Stimulated activated CD8-positive, alpha-beta memory T cell treated with anti-CD3 and anti-CD28 coated beads, Interleukin-15, amount 100 ng/mL, for 4 hours (primary cell): ENCODE data around the gene LPAR6.

ENCODE experiments used
- DNase-seq, 2 donors: peaks; one replicate each; pipeline ENCODE4 v3.0.0-alpha.2; 2020; ENCODE audit warnings: low read depth in 2 of 2

The LPAR6 gene

DNA sequence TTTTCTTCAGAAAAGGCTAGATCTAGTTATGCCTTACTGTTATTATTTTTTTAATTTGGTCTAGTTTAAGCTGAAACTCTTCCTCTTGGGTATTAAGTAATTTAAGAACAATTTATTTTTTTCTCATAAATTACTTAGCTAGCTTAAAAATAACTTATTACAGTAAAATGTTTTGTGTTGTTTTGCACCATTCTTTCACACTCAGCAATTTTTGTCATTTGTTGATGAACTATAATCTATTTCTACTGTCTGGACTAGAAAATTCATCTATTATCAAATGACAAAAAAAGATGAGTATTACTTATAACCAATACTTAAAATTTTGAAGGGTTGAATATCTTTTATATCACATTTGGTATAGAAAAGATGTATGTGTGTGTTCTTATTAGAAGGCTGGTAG lies 1.6 kb upstream of the LPAR6 start:
- DNase-seq = no peak

DNA sequence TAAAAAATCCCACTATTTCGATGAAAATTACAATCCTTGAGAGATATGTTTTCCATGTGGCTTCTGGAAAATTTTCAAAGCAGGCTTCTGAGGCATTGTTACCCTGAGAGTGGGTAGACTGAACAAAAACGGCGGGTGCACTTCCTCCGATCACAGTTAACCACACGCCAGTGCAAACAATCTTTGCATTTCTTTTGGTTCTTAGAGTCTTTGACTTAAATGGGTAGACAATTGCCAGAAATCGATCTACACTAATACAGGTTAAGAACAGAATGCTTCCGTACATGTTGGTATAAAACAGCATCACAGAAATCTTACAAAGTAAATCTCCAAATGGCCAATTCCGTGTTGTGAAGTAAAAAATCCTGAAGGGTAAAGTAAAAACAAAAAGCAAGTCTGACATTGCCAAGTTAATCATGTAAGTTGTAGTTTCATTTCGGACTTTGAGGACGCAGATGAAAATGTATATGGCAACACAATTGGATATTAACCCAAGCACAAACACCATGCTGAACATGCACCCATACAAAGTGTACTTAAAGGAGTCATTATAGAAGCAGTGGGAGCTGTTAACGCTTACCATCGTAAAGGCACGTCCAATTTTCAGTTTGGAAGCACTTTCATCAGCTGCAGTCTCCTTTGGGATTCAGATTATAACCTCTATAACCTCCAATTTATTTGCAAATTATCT lies 927 bp downstream of the LPAR6 start:
- no peak for DNase-seq

DNA sequence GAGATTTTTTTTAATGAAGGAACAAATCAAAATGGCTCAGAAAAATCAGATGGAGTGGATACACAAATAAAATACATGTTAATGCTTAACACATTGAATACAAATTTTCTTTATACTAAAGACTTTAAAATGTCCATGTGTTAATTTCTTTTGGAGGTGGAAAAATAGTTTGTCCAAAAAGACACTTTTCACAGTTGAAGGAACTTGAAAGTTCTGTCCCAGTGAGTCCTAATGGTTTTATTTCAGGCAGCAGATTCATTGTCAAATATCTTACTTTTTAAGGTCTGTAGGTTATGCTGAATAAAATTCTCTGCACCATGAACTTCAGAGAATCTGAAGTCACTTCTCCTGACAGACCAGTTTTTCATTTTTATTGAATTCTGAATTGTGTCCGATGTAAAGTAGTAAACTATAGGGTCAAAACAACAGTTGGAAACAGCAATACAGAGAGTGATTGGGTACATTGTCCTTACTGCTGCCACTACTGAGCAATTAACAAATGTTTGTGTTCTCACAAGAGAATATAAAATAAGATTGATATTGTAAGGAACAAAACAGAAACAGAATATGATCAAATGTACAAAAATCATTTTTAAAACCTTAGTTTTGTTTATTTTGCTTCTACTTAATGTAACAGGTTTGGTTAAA lies 1.6 kb downstream of the LPAR6 start:
- DNase-seq = no peak

GRCh38 chr13:48410199-48410598 lies 2.7 kb downstream of the LPAR6 start:
- DNase-seq = no peak

DNA sequence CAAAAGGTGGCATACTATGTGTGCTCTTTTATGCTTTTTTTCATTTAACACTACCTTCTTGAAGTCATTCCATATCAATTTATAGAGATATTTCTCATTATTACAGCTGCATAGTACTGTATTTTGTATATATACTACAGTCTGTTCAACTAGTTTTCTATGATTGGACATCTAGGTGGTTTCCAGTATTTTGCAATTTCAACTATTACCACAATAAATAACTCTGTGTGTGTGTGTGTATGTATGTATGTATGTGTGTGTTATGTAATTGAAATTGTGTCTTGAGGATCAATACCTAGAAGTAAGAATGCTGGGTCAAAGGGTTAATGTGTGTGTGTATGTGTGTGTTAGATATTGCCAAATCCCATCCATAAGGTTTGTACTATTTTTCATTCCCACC lies 7.0 kb downstream of the LPAR6 start:
- no peak for DNase-seq

GRCh38 chr13:48404952-48405351 lies 8.0 kb downstream of the LPAR6 start:
- DNase-seq = no peak

DNA sequence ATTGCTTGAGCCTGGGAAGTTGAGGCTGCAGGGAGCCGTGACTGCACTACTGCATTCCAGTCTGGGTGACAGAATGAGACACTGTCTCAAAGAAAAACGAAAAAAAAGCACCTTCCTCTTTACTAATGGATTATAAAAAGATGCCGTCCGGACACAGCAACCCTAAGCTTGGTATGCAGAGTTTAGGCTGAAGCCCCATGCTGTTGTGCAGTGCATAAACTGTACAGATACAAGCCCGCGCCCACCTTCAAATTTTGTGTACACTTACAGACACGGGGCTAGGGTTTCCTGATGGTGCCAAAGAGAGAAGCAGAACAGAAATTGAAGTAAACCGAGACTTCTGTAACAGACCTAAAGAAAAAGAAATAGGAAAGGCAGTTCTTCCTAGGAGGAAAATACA lies 9.0 kb downstream of the LPAR6 start:
- DNase-seq = no peak

GRCh38 chr13:48403151-48403631 lies 9.7 kb downstream of the LPAR6 start:
- no peak for DNase-seq

DNA sequence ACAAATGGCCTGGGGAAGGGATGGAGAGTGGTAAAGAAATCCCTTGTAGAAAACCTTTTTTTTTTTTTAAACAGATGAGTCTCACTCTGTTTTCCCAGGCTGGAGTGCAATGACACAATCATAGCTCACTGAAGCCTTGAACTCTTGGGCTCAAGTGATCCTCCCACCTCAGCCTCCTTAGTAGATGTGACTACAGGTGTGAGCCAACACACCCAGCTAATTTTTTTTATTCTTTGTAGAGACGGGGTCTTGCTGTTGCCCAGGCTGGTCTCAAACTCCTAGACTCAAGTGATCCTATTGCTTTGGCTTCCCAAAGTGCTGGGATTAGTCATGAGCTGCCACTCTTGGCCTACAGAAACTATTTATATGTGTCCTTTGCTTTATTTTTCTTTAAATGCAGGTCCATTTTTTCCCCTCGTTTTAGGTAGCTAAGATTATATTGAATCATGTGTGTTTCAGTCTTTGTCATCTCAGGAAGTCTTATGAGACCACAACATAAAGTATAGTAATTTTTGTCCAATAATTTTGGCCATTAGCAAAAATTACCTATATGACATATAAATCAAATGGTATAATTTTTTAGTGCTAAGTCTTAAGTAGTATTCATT lies 10.5 kb downstream of the LPAR6 start:
- DNase-seq = no peak

DNA sequence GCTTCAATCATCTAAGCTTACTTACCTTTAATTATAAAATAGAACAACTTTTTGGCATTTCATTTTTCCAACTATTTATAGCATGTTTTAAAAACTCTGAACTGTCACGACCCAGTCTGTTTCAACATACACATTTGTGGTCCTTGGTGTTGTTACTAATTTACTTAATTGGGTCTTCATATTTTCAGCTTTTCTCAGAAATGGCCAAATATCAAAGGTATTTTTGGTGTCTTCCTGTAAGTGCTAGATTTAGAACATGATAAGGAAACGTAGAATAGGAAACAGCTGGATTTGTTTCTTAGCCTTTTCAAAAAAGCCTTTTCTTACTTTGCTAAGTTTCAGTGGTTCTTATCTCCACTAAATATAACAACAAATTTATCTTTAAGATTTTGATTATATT lies 11.4 kb downstream of the LPAR6 start:
- no peak for DNase-seq

DNA sequence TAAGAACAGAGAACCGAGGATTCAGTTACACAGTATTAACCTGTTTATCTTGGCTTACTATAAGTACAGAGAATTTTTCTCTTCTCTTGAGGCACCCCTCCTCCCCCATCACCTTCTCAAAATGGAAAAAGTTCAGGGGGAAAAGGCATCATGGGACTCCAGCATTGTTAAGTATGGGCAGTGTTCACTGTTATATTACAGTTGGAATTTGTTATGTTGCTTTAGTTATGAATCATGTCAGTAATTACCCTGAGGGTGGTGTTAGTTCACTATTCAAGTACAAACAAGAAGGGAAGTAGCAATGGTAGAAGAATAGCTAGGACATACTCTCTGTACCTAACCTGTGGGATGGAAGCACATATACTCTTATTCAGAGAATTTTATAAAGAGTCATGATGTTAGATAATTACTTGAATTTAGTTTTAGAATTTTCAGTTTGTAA lies 12.0 kb downstream of the LPAR6 start:
- no peak for DNase-seq

DNA sequence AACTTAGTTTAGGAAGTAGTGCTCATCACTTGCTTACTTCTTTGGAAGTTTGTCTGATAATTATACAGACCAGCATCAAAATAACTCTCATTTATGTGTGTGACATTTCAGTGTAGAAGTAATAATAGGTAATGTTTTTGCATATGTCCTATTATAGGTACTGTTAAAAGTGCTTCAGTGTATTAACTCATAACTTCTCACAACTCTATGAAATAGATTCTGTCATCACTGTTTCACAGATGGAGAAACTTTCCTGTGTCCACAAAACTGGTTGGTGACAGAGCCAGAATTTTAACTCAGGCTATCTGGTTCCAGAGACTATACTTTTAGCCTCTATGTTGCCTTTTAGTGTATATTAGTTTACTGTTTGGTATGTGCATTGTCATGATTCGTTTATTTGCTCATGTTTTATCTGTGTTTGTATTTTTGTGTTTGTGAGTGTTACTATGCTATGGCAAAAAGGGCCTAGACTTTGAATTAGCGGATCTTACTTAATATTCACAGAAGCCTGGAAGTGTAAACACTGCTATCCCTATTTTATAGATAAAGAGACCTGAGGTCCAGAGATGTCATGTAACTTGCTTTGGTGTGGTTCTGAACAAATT lies 12.7 kb downstream of the LPAR6 start:
- no peak for DNase-seq

DNA sequence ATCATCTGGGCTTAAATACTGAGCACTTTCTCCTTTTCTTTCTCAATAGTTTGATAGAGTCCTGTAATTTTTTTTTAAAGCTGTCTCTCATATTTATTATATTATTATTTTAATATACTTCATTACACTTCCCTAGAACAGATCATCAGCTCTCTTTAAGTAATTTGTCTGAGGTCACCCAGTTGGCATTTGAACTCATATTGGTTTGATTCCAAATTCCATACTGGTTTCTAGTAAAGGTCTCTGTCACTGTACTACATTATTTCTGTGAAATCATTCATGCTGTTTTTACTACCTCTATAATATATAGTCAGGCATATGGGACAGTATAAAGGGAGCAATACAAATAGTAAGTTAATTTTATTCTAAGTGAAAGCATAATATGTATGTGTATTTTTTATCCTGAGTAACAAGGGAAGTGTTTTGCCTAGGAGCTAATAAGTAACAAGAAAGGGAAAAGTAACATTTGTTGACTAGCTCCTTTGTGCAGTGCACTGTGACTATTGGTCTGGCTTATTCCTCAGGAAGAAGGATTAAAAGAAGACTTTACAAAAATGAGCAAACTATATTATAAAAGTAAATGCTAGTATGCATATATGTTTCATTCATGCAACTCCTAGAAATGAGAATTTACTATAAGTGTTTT lies 14.3 kb downstream of the LPAR6 start:
- DNase-seq = no peak

GRCh38 chr13:48397744-48398143 lies 15.2 kb downstream of the LPAR6 start:
- DNase-seq = no peak

- DNase-seq = no peak
These were observed 19.2 kb downstream of the LPAR6 start for GRCh38 chr13:48393698-48394085.

DNA sequence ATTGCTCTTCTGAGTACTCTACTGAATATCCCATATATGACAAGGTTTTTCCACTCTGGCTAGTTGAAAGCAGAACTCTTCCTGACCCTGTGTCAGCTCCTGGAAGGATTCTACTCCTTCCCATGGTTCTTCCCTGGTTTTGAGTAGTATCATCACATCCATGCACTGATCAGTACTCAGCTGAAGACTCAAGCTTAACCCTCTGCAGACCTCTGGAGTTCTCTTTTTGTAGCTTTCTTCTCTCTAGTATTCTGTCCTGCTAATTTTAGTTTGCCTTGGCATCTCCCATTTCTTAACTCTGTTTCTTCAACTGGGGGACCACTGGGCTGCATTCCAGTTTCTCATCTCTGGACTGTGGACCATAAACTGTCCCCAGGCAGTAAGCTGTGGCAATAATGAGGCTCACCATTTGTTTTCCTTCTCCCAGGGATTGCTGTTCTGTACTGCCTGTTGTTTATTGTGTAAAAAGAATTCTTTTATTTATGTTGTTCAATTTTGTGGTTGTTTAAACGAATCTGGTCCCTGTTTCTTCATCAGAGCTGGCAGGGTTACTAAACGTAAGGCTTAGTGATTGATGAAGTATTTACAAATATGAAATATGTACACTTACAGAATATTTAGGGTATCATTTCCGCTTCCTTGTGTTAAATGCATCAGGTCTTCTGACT lies 19.7 kb downstream of the LPAR6 start:
- no peak for DNase-seq

- no peak for DNase-seq
These were observed 21.7 kb downstream of the LPAR6 start for GRCh38 chr13:48391257-48391656.

DNA sequence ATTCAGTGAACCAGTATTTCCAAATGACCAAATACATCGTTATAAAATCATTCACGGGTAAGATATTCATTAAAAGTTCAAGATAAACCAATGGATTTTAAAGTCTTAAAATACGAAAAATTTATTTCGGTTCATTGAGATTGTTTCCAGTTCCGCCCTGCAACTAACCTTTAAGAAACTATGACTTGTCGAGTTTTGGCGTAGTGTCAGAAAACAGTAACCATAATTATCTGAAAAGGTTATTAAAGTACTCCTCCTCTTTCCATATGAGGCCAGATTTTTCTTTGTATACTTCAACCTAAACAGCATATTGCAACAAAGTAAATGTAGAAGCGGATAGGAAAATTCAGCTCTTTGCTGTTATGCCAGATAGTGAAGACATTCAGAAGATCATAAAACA lies 26.1 kb downstream of the LPAR6 start:
- no peak for DNase-seq

DNA sequence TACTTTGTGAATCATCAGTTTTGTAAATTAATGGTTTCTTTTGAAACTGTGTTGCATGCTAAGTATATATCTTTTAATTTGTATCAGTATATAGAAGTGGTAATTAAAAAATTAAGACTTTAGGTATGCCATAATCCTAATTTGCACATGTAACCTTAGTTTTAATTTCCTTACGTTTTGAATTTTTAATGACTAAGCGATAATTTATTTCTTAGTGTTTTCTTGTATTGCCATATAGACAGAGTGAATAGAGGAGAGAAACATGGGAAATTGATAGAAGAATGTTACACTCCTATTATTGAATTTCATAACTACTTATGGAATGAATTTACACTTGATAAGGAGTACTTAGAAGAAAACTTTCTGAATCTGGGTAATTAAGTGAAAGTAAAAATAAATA lies 29.5 kb downstream of the LPAR6 start:
- DNase-seq = no peak

DNA sequence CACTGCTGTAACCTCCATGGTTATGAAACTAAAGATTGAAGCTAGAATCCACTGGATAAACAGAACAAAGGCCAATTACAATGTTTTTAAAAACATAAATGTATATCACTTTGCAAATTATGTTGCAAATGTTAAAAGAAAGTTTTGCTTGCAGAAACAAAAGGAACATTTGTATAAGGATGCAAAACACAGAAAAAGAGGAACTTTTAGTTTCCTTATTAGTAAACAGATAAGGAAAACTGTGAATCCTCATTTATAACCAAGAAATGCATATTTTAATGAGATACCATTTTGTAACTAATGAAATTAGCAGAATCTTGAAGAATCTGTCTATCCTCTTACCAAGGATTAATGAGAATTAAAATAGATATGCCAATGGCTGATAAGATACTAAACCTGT lies 32.3 kb downstream of the LPAR6 start:
- no peak for DNase-seq

DNA sequence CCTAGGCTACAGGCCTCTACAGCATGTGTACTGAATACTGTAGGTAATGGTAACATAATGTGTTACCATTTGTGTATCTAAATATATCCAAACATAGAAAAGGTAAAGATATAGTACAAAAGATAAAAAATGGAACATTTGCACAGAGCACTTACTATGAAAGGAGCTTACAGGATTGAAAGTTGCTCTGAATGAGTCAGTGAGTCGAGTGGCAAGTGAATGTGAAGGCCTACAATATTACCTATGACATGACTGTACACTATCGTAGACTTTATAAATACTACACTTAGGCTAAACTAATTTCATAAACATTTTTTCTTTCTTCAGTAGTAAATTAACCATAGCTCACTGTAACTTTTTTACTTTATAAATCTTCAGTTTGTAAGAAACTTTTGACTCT lies 35.1 kb downstream of the LPAR6 start:
- no peak for DNase-seq

- DNase-seq = no peak
These were observed 42.1 kb downstream of the LPAR6 start for GRCh38 chr13:48370815-48371214.
